ENCODE measurements around the gene UBE2D1.

- TF ChIP-seq CTCF (IDR thresholded peaks at IDR 0.05), result peak in 3 of 5 experiments; percentile 33 to 53 (median 41)
- no peak for TF ChIP-seq EP300 (IDR thresholded peaks at IDR 0.05; ENCODE audit: low read depth)
Measured at GRCh38 chr10:58384999-58385783, 50.4 kb downstream of the UBE2D1 start, which contains the start of gene TFAM.

Data from transverse colon (tissue), 3 donors.